ENCODE data around the gene LHX3. TPM values are rescaled to one million over a fixed set of nuclear protein-coding genes. Genes with fewer than 3 reads are reported as not detected.

Gene LHX3
- total RNA-seq, 2 donors from 2014 or later: not detected

DNA sequence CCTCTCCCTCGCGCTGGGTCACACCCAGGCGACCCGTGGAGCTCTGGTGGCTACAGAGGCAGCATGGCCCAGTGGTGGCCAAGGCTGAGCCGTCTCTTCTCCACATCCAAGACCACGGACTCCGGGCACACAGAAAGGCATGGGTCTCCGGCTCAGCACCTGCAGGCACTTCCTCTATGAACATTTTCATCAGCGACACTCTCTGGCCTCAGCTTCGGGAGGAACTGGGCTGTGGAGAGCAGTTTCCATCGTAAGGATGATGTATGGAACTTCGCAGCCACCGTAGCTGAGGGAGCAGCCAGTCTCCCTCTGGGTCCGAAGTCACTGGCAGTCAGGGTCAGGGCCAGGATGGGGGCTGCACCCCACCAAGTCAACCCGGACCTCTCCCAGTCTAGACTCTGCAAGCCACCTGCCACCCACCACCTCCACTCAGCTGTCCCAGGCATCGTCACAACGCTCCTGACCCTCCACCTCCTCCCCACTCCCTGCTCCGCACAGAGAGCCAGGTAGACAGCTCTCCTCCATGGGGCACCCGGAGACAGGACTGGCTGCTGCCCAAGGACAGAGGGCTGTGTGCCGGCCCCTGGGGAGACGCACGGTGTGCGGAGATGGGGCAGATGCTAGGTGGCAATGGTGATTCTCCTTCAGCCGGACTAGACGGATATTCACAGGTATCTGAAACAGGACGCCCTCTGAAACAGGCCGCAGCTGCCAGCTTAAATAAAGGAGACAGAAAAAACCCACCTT is 31.0 kb upstream of the LHX3 start:
- H3K27me3 ChIP-seq (replicated peaks; ENCODE audit: insufficient read depth): no peaks in the 10 kb centered on the region
- no peak overlapping the region for H3K27ac ChIP-seq
- DNase-seq (ENCODE audit: low spot score): no peak
- no peak for ATAC-seq (ENCODE audit: insufficient number of reproducible peaks, low FRiP score, low read depth)
- no peaks in the 10 kb centered on the region for H3K9me3 ChIP-seq
- no peaks in the 10 kb centered on the region for H3K4me1 ChIP-seq (ENCODE audit: control insufficient read depth in 1 of 2, low read depth in 2 of 2)
- H3K4me3 ChIP-seq: no peak overlapping the region
- H3K36me3 ChIP-seq: no peaks in the 10 kb centered on the region
- TF ChIP-seq CTCF (IDR thresholded peaks at IDR 0.05): no peak

GRCh38 chr9:136235171-136235570 is 30.2 kb upstream of the LHX3 start:
- Histone ChIP-seq H3K4me1 (ENCODE audit: control insufficient read depth in 1 of 2, low read depth in 2 of 2) (no peaks in the 10 kb centered on the region), H3K36me3 (no peaks in the 10 kb centered on the region), H3K9me3 (no peaks in the 10 kb centered on the region), H3K27me3 (replicated peaks; ENCODE audit: insufficient read depth) (no peaks in the 10 kb centered on the region), H3K4me3 (no peak overlapping the region), H3K27ac (no peak overlapping the region)
- no peak for TF ChIP-seq CTCF (IDR thresholded peaks at IDR 0.05)
- ATAC-seq (ENCODE audit: insufficient number of reproducible peaks, low FRiP score, low read depth): no peak
- no peak for DNase-seq (ENCODE audit: low spot score)

DNA sequence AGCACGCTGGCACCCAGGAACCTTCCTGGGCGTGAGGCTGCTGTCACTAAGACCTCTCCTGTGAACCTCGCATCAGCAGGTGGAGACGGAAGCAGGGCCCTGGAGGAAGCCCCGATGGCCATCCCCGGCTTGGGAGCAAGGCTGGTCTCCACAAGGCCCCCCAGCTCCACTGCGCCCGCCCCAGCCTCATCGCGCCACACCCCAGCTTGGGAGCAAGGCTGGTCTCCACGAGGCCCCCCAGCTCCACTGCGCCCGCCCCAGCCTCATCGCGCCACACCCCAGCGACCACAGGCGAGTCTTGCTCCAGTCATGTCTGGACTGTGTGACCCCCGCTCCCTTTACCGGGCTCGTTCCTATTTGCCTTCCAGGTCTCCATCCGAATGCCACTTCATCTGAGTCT is 29.7 kb upstream of the LHX3 start:
- Histone ChIP-seq H3K27ac (no peak overlapping the region), H3K36me3 (no peaks in the 10 kb centered on the region), H3K4me1 (ENCODE audit: control insufficient read depth in 1 of 2, low read depth in 2 of 2) (peaks cover 0 to 2% of the 10 kb centered on the region in 2 donors), H3K4me3 (no peak overlapping the region), H3K27me3 (replicated peaks; ENCODE audit: insufficient read depth) (no peaks in the 10 kb centered on the region), H3K9me3 (no peaks in the 10 kb centered on the region)
- ATAC-seq (ENCODE audit: insufficient number of reproducible peaks, low FRiP score, low read depth) (no peak), DNase-seq (ENCODE audit: low spot score) (no peak)
- TF ChIP-seq CTCF (IDR thresholded peaks at IDR 0.05): no peak

DNA sequence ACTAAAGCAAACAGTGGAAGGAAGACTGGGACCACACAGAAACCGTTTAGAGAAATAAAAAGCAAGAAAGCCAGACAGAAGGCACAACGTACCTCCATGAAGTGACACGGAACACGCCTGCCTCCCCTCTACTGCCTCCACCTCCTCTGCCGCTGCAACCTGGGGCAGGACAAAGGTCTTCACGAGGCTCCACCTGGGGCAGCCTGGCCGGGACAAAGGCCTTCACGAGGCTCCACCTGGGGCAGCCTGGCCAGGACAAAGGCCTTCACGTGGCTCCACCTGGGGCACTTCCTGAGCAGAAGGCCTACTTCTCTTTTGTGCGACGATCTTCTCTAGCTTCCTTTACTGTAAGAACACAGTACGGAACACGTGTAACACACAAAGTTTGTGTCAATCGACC is 28.9 kb upstream of the LHX3 start:
- no peak overlapping the region for H3K4me3 ChIP-seq
- H3K27ac ChIP-seq: no peak overlapping the region
- no peaks in the 10 kb centered on the region for H3K36me3 ChIP-seq
- no peaks in the 10 kb centered on the region for H3K9me3 ChIP-seq
- no peaks in the 10 kb centered on the region for H3K27me3 ChIP-seq (replicated peaks; ENCODE audit: insufficient read depth)
- DNase-seq (ENCODE audit: low spot score) (no peak), ATAC-seq (ENCODE audit: insufficient number of reproducible peaks, low FRiP score, low read depth) (no peak)
- peaks cover 0 to 5% of the 10 kb centered on the region in 2 donors for H3K4me1 ChIP-seq (ENCODE audit: control insufficient read depth in 1 of 2, low read depth in 2 of 2)
- no peak for TF ChIP-seq CTCF (IDR thresholded peaks at IDR 0.05)

- no peak for TF ChIP-seq CTCF (IDR thresholded peaks at IDR 0.05)
- no peak for ATAC-seq (ENCODE audit: insufficient number of reproducible peaks, low FRiP score, low read depth)
- H3K9me3 ChIP-seq: no peaks in the 10 kb centered on the region
- no peaks in the 10 kb centered on the region for H3K27me3 ChIP-seq (replicated peaks; ENCODE audit: insufficient read depth)
- no peak overlapping the region for H3K4me3 ChIP-seq
- no peaks in the 10 kb centered on the region for H3K36me3 ChIP-seq
- DNase-seq (ENCODE audit: low spot score): no peak
- no peak overlapping the region for H3K27ac ChIP-seq
- peaks cover 0 to 5% of the 10 kb centered on the region in 2 donors for H3K4me1 ChIP-seq (ENCODE audit: control insufficient read depth in 1 of 2, low read depth in 2 of 2)
Measured at GRCh38 chr9:136233411-136233810, 28.5 kb upstream of the LHX3 start.
